ENCODE data around the gene EPB41L5. TPM values are rescaled to one million over a fixed set of nuclear protein-coding genes. Genes with fewer than 3 reads are reported as not detected.

Gene EPB41L5
- total RNA-seq, 2 donors from 2014 or later: 3.2 to 9.2 TPM

DNA sequence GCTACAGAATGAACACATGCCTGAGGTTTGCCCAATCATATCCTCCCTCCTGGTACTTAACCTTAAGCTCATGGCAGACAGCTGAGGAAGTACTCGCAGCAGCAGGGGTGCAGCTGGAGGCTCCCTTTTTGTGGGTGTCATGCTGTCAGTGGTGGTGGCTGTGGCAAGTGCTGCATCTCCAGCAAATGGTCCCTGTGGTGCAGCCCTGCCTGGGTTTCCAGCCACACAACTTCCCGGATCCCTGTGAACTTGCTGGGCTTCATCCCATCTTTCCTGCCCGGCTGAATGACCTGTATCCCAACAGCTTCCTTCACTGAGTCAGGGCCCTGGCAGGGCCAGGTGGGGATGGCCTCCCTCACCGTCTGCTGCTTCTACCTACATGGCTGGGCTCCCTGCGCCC, 205.3 kb downstream of the EPB41L5 start:
- no peak for DNase-seq (ENCODE audit: low spot score in 2 of 2)
- Mint-ChIP-seq H3K27ac (peak overlapping the region in 1 of 2 donors; percentile 57), H3K9me3 (peaks cover 16 to 24% of the 10 kb centered on the region in 2 donors), H3K36me3 (peaks cover 40 to 69% of the 10 kb centered on the region in 2 donors)
- no peak for ATAC-seq

DNA sequence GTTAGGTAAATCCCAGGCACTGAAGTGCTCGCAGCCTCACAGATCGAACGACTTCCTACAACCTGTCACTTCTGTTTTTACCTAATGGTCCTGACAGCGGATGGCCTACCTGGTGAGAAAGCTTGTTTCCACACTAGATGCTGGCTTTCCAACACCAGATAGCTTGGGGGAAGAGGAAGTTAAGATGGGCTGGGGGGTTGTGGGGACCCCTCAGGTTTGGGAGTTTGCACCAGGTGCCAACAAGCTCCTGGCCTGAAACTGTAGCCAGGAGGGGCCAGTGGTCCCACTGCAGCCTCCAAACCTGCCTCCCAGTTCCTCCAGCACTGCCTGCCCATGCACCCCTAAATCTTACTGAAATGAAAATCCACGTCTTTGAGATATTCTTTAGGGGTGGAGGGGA, 206.4 kb downstream of the EPB41L5 start:
- Mint-ChIP-seq H3K27ac (no peak overlapping the region), H3K36me3 (peaks cover 45 to 69% of the 10 kb centered on the region in 2 donors), H3K9me3 (peaks cover 16 to 24% of the 10 kb centered on the region in 2 donors)
- ATAC-seq (no peak), DNase-seq (ENCODE audit: low spot score in 2 of 2) (no peak)

DNA sequence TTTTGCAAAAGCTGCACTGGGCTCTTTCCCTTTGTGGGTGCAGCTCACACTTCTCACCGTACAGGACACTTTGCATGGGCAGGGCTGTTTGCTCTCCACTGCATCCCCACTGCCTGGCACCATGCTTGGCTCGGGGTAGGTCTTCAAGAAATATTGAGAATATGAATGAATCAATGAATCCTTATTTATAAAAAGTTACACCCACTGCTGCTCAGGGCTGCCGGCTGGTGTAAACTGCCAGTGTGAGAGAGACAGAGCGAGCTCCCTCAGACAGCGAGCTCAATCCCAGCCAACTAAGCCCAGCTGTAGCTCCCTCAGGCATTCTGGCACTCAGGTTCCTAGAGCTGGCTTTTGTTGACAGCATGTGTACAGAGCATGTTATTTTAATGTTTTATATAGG, 206.9 kb downstream of the EPB41L5 start:
- ATAC-seq (no peak), DNase-seq (ENCODE audit: low spot score in 2 of 2) (no peak)
- Mint-ChIP-seq H3K36me3 (peaks cover 46 to 69% of the 10 kb centered on the region in 2 donors), H3K9me3 (peaks cover 16 to 24% of the 10 kb centered on the region in 2 donors), H3K27ac (no peak overlapping the region)

DNA sequence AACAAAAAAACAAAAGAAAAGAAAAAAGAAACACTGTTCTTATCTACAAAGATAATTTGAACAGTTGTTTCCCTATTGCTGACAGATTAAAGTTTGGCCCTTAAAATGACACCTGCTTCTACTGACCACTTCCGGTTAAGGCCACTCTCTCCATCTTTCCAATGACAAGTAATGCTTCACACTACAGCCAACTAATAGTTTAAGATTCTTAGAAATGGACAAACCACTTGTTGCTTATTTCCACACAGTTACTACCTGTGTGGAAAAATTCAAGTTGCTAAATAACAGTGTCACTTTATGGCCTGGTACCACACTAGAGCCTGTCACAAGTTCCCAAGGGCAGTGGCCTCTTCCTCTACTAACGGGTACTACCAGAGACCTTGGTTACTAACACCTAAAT, 207.9 kb downstream of the EPB41L5 start:
- DNase-seq (ENCODE audit: low spot score in 2 of 2) (no peak), ATAC-seq (no peak)
- H3K36me3 Mint-ChIP-seq: peaks cover 46 to 68% of the 10 kb centered on the region in 2 donors
- H3K9me3 Mint-ChIP-seq: peaks cover 16 to 24% of the 10 kb centered on the region in 2 donors
- H3K27ac Mint-ChIP-seq: no peak overlapping the region

DNA sequence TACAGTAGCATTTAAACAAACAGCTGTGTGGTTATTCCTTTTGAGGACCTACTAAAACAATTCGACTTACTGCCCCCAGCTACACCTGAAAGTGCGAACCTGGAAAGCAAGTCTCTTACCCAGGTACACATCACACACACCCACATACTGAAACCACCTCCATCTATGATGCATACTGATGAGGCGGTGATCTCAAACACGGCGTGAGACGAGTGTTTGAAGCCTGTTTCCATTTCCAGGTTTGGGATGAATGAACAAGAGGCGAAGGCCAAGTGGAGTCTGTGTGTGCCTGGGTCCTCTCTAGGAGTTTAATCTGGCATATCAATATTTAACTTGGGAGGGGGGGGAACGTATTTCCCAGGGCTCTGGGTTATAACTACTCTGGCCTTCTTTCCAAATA, 208.7 kb downstream of the EPB41L5 start:
- DNase-seq (ENCODE audit: low spot score in 2 of 2): no peak
- Mint-ChIP-seq H3K9me3 (peaks cover 14 to 17% of the 10 kb centered on the region in 2 donors), H3K27ac (peak overlapping the region in 1 of 2 donors; percentile 84), H3K36me3 (peaks cover 43 to 59% of the 10 kb centered on the region in 2 donors)
- no peak for ATAC-seq

DNA sequence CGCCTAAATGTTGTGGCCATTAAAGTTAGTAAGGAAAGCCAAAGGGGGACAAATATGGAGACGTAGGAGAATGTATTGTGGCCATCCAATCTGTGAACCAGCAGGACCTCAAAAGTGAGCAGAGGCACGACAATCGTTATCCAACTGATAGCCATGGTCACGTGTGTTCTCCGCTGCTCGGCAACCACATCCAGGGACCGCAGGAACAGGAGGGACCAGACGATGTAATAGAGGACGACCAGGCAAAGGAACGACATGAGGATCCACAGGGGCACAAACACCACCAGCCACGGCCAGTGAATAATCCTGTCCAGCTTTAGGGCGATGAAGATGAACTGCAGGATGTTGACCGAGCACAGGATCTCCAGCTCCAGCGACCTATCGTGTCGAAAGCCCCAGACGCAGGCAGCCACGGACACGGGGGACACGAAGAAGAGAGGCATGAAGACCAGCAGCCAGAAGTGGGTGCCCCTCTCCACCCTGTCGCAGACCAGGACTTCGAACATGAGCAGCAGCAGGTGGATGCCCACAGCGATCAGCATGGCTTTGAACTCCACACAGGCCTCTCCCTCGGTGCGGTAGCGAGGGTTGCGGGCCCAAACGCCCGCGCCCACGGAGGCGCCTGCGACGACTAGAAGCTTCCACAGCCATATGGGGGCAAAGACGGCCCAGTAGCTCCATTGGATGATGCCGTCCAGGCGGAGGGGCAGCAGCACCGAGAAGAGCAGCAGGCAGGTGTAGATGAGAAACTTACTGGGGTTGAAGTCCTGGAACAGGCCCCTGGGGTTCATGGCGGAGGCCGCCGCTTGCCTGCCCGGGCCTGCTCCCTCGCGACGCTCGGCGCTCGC, 209.5 kb downstream of the EPB41L5 start:
- DNase-seq (ENCODE audit: low spot score in 2 of 2) (no peak), ATAC-seq (no peak)
- peaks cover 10 to 12% of the 10 kb centered on the region in 2 donors for H3K9me3 Mint-ChIP-seq
- H3K36me3 Mint-ChIP-seq: peaks cover 40 to 51% of the 10 kb centered on the region in 2 donors
- peak overlapping the region; percentile 84 to 90 for H3K27ac Mint-ChIP-seq

DNA sequence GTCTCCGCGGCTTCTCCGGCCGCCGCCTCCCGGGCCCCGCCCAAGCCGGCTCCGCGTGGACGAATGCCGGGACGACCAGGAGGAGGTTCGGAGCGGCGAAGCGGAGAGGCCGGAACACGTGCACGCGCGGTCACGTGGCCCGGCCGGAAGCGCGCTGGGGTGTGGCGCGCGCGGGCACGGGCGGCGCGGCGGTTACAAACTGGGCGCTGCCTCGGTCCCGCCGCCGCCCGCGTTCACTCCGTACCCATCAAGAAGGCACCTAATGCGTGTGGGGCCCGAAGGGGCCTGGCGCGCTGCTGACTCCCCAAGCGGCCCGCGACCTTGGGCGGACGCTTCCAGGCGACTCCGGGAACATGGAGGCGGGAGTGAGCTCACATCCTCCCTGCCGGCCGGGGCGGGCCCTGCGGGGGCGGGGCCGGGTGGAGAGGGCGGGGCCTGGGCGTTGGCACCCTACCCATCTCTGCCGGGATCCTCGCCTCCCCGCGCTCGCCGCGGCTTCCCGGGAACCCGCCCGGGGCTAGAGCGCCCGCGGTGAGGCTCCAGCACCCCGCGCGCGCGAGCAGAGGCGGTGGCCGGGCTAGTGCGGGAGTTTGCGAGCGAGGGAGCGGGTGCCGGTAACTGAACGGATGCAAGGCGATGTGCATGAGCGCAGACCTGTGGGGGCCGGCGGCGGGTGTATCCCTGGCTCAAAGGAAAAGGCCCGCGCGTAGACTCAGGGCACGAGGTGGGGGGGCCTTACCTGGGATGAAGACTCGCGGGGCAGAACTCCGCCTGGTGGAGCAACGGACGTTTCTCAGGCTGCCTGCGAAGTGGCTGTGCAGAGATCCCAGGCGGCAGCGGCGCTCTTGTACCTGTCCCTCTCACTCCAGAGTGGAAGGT, 210.4 kb downstream of the EPB41L5 start, which contains the start of gene TMEM185B:
Gene TMEM185B (minus strand): TSS at position 367 of the 879 bp plus-strand sequence. CDS start 424 bp downstream, outside the sequence.
- H3K36me3 Mint-ChIP-seq: peaks cover 40 to 45% of the 10 kb centered on the region in 2 donors
- peak; percentile 91 to 92 for ATAC-seq
- peaks cover 6 to 12% of the 10 kb centered on the region in 2 donors for H3K9me3 Mint-ChIP-seq
- peak within 1 kb of the TSS; percentile 84 to 90 for H3K27ac Mint-ChIP-seq
- DNase-seq (ENCODE audit: low spot score in 2 of 2): peak; percentile 93 to 94

DNA sequence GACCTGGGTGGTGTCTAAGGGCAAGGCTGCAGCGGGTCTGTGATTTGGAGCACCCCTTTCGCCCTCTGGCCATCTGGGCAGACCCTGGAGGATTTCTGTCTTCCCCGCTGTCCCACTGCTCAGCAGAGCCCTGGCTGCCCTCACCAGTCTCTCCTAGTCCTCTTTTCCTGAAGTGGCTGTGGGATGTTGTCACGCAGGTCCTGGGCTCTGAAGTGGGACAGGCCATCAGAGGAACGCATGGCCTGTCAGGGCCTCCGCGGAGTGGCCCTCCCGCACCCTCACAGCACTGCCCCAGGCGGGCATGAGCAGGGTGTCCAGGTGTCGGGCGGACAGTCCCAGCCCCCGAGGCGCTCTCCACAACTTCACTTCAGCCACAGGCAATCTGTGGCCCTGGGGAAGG, 211.4 kb downstream of the EPB41L5 start:
- DNase-seq (ENCODE audit: low spot score in 2 of 2) (no peak), ATAC-seq (no peak)
- H3K9me3 Mint-ChIP-seq: peaks cover 6 to 7% of the 10 kb centered on the region in 2 donors
- peaks cover 31 to 35% of the 10 kb centered on the region in 2 donors for H3K36me3 Mint-ChIP-seq
- H3K27ac Mint-ChIP-seq: peak overlapping the region; percentile 60 to 84

DNA sequence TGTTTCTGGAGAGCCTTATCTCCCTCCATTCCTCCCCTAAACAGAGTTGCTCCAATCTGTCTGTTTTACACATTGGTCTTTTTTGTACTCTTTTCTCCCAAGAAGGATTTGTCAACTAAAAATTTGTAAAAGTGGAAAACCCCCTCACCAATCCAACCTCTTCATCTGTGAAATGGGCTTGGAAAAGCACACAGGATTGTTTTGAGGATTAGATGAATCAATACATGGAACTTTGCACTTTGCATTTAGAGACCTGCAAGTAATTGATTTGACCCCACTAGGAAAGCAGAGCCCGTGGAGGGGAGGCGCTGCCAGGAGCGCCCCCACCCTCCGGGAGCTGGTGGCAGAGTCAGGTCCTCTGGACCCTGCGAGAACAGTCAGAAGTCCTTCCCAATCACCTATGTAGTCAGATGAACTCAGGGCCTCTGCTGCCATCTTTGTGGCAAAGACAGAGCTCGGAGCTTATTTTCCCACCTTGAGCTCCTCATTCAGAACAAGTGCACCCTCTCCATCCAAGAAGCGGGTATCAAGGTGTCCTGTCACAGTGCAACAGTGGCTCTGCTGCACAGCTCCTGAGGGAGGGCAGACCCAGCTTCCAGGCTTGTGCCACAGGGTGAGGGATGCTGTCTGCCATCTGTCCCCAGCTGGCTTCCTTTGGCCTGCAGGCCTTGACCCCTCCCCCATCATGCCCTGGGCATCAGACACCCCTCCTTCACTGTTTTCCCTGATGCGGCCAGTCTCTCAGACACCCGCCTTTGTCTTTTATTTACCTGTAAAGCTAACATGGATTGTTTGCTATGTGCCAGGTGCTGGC, 212.1 kb downstream of the EPB41L5 start:
- peaks cover 30 to 31% of the 10 kb centered on the region in 2 donors for H3K36me3 Mint-ChIP-seq
- H3K27ac Mint-ChIP-seq: peak overlapping the region; percentile 84 to 87
- peaks cover 6 to 7% of the 10 kb centered on the region in 2 donors for H3K9me3 Mint-ChIP-seq
- no peak for DNase-seq (ENCODE audit: low spot score in 2 of 2)
- ATAC-seq: no peak

DNA sequence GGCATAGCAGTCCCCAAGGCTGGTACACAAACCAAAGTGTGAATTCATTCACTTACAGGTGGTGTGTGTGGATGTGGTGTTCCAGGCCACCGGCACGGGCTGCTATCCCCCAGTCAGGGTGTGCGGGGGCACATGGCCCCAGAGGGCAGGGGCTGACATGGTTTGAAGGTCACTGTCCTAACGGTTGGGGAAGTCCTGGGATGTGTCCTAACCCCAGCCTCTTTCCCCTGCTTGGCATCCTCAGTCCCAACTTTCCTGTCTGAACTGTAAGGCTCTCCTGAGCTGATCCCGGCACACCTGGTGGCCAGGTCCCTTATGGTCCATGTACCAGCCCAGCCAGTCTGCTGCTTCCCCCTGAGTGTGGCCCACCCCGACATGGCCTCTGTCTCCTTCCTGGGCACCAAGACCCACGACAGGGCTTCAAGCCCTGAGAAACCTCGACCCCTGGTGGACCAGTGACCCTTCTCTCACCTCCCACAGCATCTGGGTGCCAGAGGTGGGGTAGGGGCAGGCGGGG, 212.7 kb downstream of the EPB41L5 start:
- Mint-ChIP-seq H3K36me3 (peaks cover 27 to 30% of the 10 kb centered on the region in 2 donors), H3K27ac (peak overlapping the region; percentile 54 to 87), H3K9me3 (peaks cover 6 to 7% of the 10 kb centered on the region in 2 donors)
- DNase-seq (ENCODE audit: low spot score in 2 of 2) (no peak), ATAC-seq (no peak)

DNA sequence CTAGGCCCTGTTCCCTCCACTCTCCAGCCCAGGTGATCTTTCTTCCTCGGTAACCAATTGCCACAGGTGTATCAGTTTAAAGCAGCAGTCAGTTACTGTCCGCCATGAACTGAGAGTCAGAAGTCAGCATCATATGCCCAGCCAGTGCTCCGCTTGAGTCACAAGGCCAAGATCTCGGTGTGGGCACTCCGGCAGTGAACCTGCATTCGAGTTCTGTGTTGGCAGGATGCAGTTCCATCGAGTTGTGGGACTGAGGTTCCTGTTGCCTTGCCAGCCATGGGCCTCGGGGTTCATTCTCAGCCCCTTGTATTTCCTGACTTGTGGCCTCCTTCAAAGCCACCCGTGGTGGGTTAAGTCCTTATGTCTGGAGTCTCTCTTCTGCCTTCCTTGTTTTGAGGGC, 213.4 kb downstream of the EPB41L5 start:
- no peak for ATAC-seq
- peaks cover 19 to 30% of the 10 kb centered on the region in 2 donors for H3K36me3 Mint-ChIP-seq
- peaks cover 0 to 7% of the 10 kb centered on the region in 2 donors for H3K9me3 Mint-ChIP-seq
- DNase-seq (ENCODE audit: low spot score in 2 of 2): no peak
- peak overlapping the region; percentile 8 to 54 for H3K27ac Mint-ChIP-seq

DNA sequence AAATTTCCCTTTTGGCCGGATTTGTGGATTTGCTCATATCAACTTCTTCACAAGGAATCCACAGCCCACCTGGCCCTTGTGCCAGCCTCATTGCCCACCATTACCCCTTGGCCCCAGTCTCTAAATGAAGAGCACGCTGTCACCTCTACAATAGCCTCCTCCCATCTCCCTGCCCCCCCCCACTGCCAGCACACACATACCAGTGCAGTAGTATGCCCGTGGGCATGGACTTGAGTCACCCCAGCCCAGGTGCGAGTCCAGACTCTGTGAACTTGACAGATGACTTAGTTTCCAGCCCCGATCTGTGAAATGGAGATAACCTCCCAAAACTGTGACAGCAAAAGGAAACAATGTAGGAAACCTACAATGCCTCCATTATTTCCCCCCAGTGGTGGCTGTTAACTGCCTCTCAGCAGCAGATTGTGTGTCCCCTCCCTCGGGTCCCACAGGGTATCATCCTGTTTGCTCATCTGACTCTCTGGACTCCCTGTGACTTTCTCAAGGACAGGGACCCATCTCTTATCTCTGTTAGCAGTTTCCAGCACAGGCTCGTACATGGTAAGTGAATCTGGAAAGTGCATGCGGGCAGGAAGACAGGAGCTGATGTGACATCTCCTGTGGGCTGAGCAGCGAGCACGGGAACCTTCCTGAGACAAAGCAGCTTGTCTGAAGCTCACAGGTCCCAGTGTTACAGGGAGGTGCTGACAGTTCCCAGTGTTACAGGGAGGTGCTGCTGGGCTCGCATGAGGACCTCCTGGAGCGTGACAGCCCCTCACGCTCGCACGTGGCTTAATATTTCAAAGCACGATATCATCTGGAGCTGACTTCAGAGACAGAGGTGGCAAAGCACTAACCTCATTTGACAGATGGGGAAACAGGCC, 214.5 kb downstream of the EPB41L5 start:
- Mint-ChIP-seq H3K9me3 (peaks cover 0 to 2% of the 10 kb centered on the region in 2 donors), H3K27ac (peak overlapping the region; percentile 50 to 86), H3K36me3 (peaks cover 9 to 21% of the 10 kb centered on the region in 2 donors)
- peak in 1 of 2 donors; percentile 13 for ATAC-seq
- no peak for DNase-seq (ENCODE audit: low spot score in 2 of 2)

DNA sequence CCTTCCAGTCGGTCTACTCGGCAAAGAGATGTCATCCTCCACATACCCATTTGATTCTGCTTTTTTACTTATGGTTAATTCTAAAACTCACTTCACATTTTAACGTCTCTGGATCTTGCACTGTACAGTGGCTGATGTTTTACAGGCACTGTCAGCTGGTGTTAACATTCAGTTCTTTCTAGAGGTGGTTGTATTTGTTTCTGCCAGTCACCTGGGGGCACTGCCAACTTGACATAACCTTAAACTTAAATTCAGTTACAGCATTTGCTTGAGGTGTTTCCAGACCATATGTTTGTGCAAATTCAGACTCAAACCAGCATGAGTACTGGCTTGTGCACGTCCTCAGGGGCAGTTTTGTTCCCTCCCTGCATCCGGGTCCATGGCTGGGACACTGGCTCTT, 215.6 kb downstream of the EPB41L5 start:
- DNase-seq (ENCODE audit: low spot score in 2 of 2) (no peak), ATAC-seq (no peak)
- Mint-ChIP-seq H3K9me3 (no peaks in the 10 kb centered on the region), H3K27ac (no peak overlapping the region), H3K36me3 (peaks cover 5 to 17% of the 10 kb centered on the region in 2 donors)
